ENCODE results near the gene USP13.

DNA sequence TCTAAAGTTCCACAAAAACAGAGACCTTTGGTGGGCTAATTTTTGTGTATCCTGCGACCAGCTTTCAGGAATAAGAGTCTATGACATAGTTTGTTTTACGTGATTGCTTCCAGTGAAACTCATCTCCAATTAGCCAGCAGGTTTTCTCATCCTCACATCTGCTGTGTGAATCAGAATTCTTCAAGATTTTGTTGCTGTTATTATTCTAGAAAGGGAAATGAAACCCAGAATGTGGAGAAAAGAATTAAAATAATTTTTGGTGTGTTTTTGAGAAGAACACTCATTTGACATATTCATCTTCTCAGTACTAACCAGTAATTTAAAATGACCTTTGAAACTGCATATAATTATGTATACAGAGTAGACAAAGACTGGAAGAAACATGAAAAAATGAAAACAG is 175.9 kb downstream of the USP13 start:
- TF ChIP-seq POLR2A (IDR thresholded peaks at IDR 0.05) (no peak), CTCF (IDR thresholded peaks at IDR 0.05) (no peak)
